CD4-positive, alpha-beta T cell (primary cell): ENCODE data around the gene GFI1B. TPM values are rescaled to one million over a fixed set of nuclear protein-coding genes. Genes with fewer than 3 reads are reported as not detected.

Source experiments
- ATAC-seq: fragments of 200-7000 bp; cut with Tn5 transposase; one replicate; pipeline ENCODE4 v1.10.0; 2022; ENCODE audit warnings: mild to moderate bottlenecking; ENCODE audit not compliant: poor library complexity
- CTCF ChIA-PET: fragments of 350-600 bp; sonication (Branson Sonifier 250); formaldehyde crosslinking; loops from one replicate; lab custom pipeline; 2021; ENCODE audit warnings: antibody characterized with exemption, inconsistent platforms; lab: Charles Lee
- POLR2A ChIA-PET: fragments of 350-600 bp; sonication (Branson Sonifier 250); formaldehyde crosslinking; loops from one replicate; lab custom pipeline; 2021; ENCODE audit warnings: antibody characterized with exemption, inconsistent platforms; lab: Charles Lee
- DNase-seq, 14 experiments: peaks; one replicate each; pipeline ENCODE4 v3.0.0-alpha.2; 2013 to 2020; ENCODE audit warnings: mixed read lengths in 2 of 14
- H3K27ac ChIP-seq, 2 donors: one replicate each; pipeline versions ENCODE4 v1.5.1 to v1.7.0; 2013; ENCODE audit warnings: low read length in 2 of 2, low read depth in 1 of 2, mild to moderate bottlenecking in 1 of 2
- H3K27me3 ChIP-seq, 2 experiments: 1 replicate in 1 of 2; 2 replicates in 1 of 2; pipeline versions ENCODE4 v1.6.1 to v1.7.0; 2013; ENCODE audit warnings: low read length in 2 of 2, control low read depth in 1 of 2, mild to moderate bottlenecking in 1 of 2, moderate library complexity in 1 of 2; ENCODE audit not compliant: insufficient read depth in 2 of 2, control insufficient read depth in 1 of 2
- H3K36me3 ChIP-seq: one replicate; pipeline ENCODE4 v1.6.1; 2013; ENCODE audit warnings: low read length, control low read depth; ENCODE audit not compliant: insufficient read depth
- H3K4me1 ChIP-seq: one replicate; pipeline ENCODE4 v1.6.1; 2013; ENCODE audit warnings: low read length, control low read depth; ENCODE audit not compliant: insufficient read depth
- H3K4me3 ChIP-seq: one replicate; pipeline ENCODE4 v1.5.1; 2013; ENCODE audit warnings: mild to moderate bottlenecking, low read length, moderate library complexity
- H3K9me3 ChIP-seq, 2 experiments: 1 replicate in 1 of 2; 2 replicates in 1 of 2; pipeline versions ENCODE4 v1.6.1 to v1.7.0; 2013; ENCODE audit warnings: low read length in 2 of 2, mild to moderate bottlenecking in 2 of 2, control low read depth in 1 of 2, moderate library complexity in 1 of 2; ENCODE audit not compliant: control insufficient read depth in 1 of 2, insufficient read depth in 1 of 2
- H3K27ac Mint-ChIP-seq: one replicate; pipeline ENCODE4 v1.8.0; 2020; ENCODE audit warnings: mixed read lengths
- H3K27me3 Mint-ChIP-seq: one replicate; pipeline ENCODE4 v1.8.0; 2021; ENCODE audit warnings: mixed read lengths
- H3K36me3 Mint-ChIP-seq: one replicate; pipeline ENCODE4 v1.8.0; 2021; ENCODE audit warnings: low read depth, mixed read lengths
- H3K4me1 Mint-ChIP-seq: one replicate; pipeline ENCODE4 v1.8.0; 2021; ENCODE audit warnings: low read depth, mixed read lengths
- H3K4me3 Mint-ChIP-seq: one replicate; pipeline ENCODE4 v1.8.0; 2020; ENCODE audit warnings: mild to moderate bottlenecking, mixed read lengths
- H3K9me3 Mint-ChIP-seq: one replicate; pipeline ENCODE4 v1.8.0; 2020; ENCODE audit warnings: mixed read lengths
- intact Hi-C, 2 experiments: fragments of 100-400 bp; cut with DNase I in 1 of 2; cut with micrococcal nuclease in 1 of 2; formaldehyde crosslinking; loops; one replicate each; pipeline versions ENCODE4 v1.15.1 to v1.9.0; 2023 to 2025; cut with DNase I, micrococcal nuclease
- total RNA-seq, 174 experiments: library from RNA in 2 of 174; stranded (reverse) in 2 of 174; gene quantifications; one replicate each; pipeline ENCODE4 v1.2.3 and lab custom pipeline; 2021 to 2026
- TF ChIP-seq, protein P1 (sequence below): fragments of 200-600 bp; IDR thresholded peaks from one replicate; pipeline ENCODE4 v1.8.0; 2022; ENCODE audit warnings: antibody characterized with exemption, mild to moderate bottlenecking

The GFI1B gene
- total RNA-seq, 2 experiments from 2014 or later, result 0.58 TPM; not detected in 1

DNA sequence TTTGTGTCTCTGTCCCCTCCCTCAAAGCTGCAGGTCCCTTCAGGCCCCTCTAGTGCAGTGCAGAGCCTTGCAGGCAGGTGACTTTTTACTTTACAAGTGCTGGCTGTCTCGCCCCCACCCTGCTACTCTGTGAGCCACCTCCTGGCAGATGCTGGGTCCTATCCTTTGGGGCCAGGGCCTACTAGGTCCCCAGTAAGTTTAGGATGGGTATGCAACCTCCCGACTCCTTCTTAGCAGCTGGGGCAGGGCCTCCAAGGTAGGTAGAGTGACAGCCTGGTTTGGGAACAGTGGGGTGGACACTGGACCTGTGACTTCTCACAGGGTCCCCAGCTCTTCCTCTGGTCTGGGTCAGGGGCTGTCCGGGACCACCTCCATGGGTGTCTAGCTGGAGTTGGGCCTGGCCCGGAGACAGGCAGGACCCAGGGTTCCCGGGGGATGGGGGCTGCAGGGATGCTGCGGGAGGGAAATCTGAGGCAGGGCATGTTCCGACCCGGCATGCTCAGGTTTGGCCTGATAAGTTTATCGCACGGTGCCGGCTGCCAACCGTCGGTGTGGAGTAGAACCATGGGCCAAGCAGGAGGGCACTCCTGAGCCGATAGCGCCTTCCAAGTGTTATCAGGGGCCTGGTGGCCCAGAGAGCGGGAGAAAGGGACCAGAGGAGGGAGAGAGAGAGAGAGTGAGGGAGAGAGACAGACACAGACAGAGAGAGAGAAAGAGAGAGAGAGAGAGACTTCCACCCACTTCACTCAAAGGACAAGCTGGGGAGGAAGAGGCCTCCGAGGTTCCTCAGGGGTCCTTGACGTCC, 20.5 kb downstream of the GFI1B start:
- intact Hi-C loops, result no loop called here
- no peak overlapping the region for H3K27ac Mint-ChIP-seq

DNA sequence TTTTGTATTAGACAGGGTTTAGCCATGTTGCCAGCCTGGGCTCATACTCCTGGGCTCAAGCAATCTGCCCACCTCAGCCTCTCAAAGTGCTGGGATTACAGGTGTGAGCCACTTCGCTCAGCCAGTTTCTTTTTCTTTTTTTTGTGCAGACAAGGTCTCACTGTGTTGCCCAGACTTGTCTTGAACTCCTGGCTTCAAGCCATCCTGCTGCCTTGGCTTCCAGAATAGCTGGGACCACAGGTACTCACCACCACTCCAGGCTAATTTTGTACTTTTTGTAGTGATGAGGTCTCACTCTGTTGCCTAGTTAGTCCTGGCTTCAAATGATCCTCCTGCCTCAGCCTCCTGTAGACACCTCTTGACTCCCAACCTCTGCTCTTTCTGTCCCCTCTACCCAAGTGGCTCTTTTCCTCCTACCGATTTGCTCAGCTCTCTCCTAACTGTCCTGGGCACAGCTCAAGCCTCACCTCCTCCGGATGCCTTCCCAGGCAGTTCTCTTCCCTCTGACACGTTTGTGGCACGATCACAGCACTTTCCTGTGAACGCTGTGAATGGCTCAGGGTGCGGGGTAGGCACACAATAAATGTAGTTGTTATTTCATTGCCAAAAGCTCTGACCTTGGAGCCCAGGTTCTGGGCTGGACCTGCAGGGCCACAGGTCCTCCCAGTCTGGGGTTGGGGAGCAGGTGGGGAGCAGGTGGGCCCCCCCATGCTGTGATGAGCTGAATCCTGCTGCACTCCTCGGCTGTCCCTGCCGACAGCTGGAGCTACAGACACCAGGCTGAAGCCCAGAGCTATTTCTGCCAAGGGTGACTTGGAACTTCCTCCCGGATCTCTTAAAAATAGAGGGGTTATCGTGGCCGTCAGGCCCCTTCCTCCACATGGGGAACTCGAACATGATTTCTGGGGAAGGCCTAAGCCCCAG, 23.9 kb downstream of the GFI1B start:
- Mint-ChIP-seq H3K36me3 (no peaks in the 10 kb centered on the region), H3K27me3 (peaks cover 67% of the 10 kb centered on the region), H3K4me1 (no peaks in the 10 kb centered on the region), H3K9me3 (no peaks in the 10 kb centered on the region), H3K4me3 (no peak overlapping the region), H3K27ac (no peak overlapping the region)
- H3K4me3 ChIP-seq, result no peak overlapping the region
- TF ChIP-seq, protein P1, sequence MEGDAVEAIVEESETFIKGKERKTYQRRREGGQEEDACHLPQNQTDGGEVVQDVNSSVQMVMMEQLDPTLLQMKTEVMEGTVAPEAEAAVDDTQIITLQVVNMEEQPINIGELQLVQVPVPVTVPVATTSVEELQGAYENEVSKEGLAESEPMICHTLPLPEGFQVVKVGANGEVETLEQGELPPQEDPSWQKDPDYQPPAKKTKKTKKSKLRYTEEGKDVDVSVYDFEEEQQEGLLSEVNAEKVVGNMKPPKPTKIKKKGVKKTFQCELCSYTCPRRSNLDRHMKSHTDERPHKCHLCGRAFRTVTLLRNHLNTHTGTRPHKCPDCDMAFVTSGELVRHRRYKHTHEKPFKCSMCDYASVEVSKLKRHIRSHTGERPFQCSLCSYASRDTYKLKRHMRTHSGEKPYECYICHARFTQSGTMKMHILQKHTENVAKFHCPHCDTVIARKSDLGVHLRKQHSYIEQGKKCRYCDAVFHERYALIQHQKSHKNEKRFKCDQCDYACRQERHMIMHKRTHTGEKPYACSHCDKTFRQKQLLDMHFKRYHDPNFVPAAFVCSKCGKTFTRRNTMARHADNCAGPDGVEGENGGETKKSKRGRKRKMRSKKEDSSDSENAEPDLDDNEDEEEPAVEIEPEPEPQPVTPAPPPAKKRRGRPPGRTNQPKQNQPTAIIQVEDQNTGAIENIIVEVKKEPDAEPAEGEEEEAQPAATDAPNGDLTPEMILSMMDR, result no peak
- peaks cover 0 to 16% of the 10 kb centered on the region in 2 experiments for H3K9me3 ChIP-seq
- H3K27me3 ChIP-seq, result peaks cover 22 to 44% of the 10 kb centered on the region in 2 experiments
- POLR2A ChIA-PET, result interaction anchor here (1.3 kb wide), 1 partner anchor 28 kb away, joined by 3 read pairs; the partner anchor contains the start of gene GTF3C5
- no peaks in the 10 kb centered on the region for H3K36me3 ChIP-seq
- H3K27ac ChIP-seq, result no peak overlapping the region
- intact Hi-C loops, result no loop called here
- ATAC-seq, result no peak
- CTCF ChIA-PET, result no interaction called here
- H3K4me1 ChIP-seq, result no peaks in the 10 kb centered on the region
- no peak for DNase-seq

More for the DNA sequence above, 20.5 kb downstream of the GFI1B start:
- H3K9me3 Mint-ChIP-seq, result no peaks in the 10 kb centered on the region
- ATAC-seq (no peak), DNase-seq (no peak)
- CTCF ChIA-PET, result no interaction called here
- Histone ChIP-seq H3K36me3 (no peaks in the 10 kb centered on the region), H3K9me3 (peaks cover 0 to 14% of the 10 kb centered on the region in 2 experiments), H3K4me3 (no peak overlapping the region), H3K27me3 (peaks cover 28 to 39% of the 10 kb centered on the region in 2 experiments), H3K27ac (no peak overlapping the region), H3K4me1 (peaks cover 7% of the 10 kb centered on the region)
- no peak overlapping the region for H3K4me3 Mint-ChIP-seq
- peaks cover 56% of the 10 kb centered on the region for H3K27me3 Mint-ChIP-seq
- TF ChIP-seq, protein P1, result no peak
- POLR2A ChIA-PET, result no interaction called here
- H3K4me1 Mint-ChIP-seq, result no peaks in the 10 kb centered on the region
- no peaks in the 10 kb centered on the region for H3K36me3 Mint-ChIP-seq

DNA sequence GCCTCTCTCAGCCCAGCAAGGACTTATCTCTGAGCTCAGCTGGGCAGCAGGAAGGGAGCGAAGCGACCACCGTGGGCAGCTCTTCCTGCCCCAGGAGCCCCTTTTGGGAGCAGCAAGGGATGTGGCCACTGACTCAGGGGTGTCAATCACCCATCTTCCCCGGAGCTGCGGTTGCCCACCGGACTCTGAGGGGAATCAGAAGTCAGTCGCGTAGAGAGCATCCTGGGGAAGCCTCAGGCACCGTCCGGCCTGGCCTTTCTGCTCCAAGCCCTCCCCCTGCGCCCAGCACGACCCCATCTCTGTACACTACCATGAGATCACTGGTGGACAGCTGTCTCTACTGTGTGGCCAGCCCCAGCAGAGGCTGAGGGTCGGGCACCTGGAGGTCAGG, 24.6 kb downstream of the GFI1B start:
- DNase-seq, result no peak
- H3K36me3 Mint-ChIP-seq, result no peaks in the 10 kb centered on the region
- POLR2A ChIA-PET, result interaction anchor here (1.3 kb wide), 1 partner anchor 28 kb away, joined by 3 read pairs; the partner anchor contains the start of gene GTF3C5
- TF ChIP-seq, protein P1, result no peak
- CTCF ChIA-PET, result no interaction called here
- H3K27me3 Mint-ChIP-seq, result peaks cover 70% of the 10 kb centered on the region
- H3K4me1 Mint-ChIP-seq, result no peaks in the 10 kb centered on the region
- intact Hi-C loops, result no loop called here
- no peak for ATAC-seq
- no peaks in the 10 kb centered on the region for H3K4me1 ChIP-seq
- H3K9me3 ChIP-seq, result peaks cover 0 to 16% of the 10 kb centered on the region in 2 experiments
- no peak overlapping the region for H3K27ac Mint-ChIP-seq
- H3K27me3 ChIP-seq, result peaks cover 22 to 44% of the 10 kb centered on the region in 2 experiments
- no peaks in the 10 kb centered on the region for H3K36me3 ChIP-seq
- H3K27ac ChIP-seq, result no peak overlapping the region
- H3K4me3 ChIP-seq, result no peak overlapping the region
- H3K4me3 Mint-ChIP-seq, result no peak overlapping the region
- H3K9me3 Mint-ChIP-seq, result no peaks in the 10 kb centered on the region
